ENCODE data around the gene CHST3.
"Not testable (repeated sequence)": the region's sequence is repeated elsewhere in the genome, so short reads cannot be mapped to it uniquely, and the experiment has no call there.

Gene CHST3, protein sequence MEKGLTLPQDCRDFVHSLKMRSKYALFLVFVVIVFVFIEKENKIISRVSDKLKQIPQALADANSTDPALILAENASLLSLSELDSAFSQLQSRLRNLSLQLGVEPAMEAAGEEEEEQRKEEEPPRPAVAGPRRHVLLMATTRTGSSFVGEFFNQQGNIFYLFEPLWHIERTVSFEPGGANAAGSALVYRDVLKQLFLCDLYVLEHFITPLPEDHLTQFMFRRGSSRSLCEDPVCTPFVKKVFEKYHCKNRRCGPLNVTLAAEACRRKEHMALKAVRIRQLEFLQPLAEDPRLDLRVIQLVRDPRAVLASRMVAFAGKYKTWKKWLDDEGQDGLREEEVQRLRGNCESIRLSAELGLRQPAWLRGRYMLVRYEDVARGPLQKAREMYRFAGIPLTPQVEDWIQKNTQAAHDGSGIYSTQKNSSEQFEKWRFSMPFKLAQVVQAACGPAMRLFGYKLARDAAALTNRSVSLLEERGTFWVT

DNA sequence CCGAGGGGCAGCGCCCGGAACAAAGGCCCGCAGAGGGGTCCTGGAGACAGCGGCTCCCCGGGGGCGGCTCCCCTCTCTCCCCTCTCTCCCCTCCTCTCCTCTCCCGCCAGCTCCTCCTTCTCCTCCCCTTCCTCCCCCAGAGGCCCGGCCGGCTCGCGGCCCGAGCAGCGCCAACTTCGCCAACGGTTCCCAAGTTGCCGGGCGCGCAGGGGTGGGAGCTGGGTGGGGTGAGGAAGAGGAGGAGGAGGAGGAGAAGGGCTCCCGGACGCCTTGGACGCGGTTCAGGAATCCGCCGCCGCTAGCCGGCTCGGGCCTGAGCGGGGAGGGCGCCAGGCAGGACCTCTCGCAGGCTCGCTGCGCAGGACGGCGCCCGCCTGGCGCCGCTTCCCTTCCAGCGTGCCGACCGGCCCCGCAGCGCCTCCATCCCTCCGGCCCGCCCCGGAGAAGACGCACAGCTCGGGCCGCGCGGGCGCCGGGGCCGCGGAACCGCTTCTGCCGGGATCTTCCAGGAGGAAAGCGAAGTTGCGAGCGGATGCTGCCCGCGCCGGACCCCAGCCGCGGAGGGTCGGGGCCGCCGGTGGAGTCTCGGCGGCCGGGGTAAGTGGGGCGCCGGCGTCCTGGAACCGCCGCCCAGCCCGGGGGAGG, at the start of gene CHST3:
Gene CHST3 (plus strand): TSS at position 298 of the 645 bp plus-strand sequence. CDS start 41,448 bp downstream, outside the sequence.
- TF ChIP-seq, protein P1, sequence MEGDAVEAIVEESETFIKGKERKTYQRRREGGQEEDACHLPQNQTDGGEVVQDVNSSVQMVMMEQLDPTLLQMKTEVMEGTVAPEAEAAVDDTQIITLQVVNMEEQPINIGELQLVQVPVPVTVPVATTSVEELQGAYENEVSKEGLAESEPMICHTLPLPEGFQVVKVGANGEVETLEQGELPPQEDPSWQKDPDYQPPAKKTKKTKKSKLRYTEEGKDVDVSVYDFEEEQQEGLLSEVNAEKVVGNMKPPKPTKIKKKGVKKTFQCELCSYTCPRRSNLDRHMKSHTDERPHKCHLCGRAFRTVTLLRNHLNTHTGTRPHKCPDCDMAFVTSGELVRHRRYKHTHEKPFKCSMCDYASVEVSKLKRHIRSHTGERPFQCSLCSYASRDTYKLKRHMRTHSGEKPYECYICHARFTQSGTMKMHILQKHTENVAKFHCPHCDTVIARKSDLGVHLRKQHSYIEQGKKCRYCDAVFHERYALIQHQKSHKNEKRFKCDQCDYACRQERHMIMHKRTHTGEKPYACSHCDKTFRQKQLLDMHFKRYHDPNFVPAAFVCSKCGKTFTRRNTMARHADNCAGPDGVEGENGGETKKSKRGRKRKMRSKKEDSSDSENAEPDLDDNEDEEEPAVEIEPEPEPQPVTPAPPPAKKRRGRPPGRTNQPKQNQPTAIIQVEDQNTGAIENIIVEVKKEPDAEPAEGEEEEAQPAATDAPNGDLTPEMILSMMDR (IDR thresholded peaks at IDR 0.05; ENCODE audit: insufficient read depth, low read length, missing control alignments): no peak
- ChIA-PET POLR2A (interaction anchor here (0.7 to 1.5 kb wide), 3 partner anchors 9 to 84 kb away, joined by 3 to 6 read pairs (median 3); no protein-coding TSS in a partner anchor), CTCF (interaction anchor here (1.7 to 3.8 kb wide), 4 partner anchors 8 to 98 kb away, joined by 3 to 28 read pairs (median 16); no protein-coding TSS in a partner anchor)
- H3K4me3 ChIP-seq (ENCODE audit: low read depth, low read length): peak within 1 kb of the TSS; percentile 93
- no peak for DNase-seq (ENCODE audit: low read depth, low spot score)

DNA sequence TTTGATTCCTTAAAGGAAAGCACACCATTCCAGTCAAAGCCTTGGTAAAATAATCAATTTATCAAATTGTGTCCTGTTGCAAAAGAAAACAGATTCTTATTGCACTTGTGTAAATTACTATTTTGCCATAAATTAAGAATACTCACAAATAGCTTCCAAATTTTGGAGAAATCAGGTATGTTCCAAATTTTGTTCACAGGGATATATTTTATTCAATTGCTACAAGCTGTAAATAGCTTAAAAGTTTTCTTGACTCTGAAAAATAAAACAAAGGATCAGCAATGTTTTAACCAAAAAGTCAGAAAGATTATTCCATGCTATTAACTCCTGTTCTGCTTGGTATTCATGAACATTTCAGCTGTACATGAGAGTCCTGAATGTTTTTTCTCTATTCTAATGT, 47.4 kb upstream of the CHST3 start:
- no peak for DNase-seq (ENCODE audit: low read depth, low spot score)
- ChIA-PET POLR2A (no interaction called here), CTCF (interaction anchor here (0.7 to 10.8 kb wide), 10 partner anchors 9 to 132 kb away, joined by 3 to 83 read pairs (median 6); no protein-coding TSS in a partner anchor)
- H3K4me3 ChIP-seq (ENCODE audit: low read depth, low read length): no peak overlapping the region
- TF ChIP-seq, protein P1 (IDR thresholded peaks at IDR 0.05; ENCODE audit: insufficient read depth, low read length, missing control alignments): no peak

DNA sequence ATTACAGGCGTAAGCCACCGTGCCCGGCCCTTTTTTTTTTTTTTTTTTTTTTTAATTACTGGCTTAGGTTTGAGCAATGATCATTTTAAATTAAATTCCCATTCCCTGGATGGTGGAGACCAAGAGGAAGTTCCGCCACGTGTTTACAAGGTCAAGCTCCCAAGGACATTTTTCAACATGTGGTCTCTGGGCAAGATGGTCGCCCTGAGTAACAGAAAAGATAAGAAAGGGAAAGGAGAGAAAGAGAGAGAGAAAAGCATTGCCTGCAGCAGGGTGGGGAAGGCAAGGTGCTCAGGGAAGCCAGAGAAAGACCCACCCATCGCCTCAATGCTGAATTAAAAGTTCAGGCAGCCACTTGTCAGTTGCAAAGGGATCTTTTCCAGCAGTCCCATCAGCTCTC, 45.2 kb upstream of the CHST3 start:
- no peak overlapping the region for H3K4me3 ChIP-seq (ENCODE audit: low read depth, low read length)
- TF ChIP-seq, protein P1 (IDR thresholded peaks at IDR 0.05; ENCODE audit: insufficient read depth, low read length, missing control alignments): no peak
- ChIA-PET POLR2A (no interaction called here), CTCF (interaction anchor here (0.9 to 10.8 kb wide), 4 partner anchors 14 to 207 kb away, joined by 3 to 83 read pairs (median 22); no protein-coding TSS in a partner anchor)
- no peak for DNase-seq (ENCODE audit: low read depth, low spot score)

DNA sequence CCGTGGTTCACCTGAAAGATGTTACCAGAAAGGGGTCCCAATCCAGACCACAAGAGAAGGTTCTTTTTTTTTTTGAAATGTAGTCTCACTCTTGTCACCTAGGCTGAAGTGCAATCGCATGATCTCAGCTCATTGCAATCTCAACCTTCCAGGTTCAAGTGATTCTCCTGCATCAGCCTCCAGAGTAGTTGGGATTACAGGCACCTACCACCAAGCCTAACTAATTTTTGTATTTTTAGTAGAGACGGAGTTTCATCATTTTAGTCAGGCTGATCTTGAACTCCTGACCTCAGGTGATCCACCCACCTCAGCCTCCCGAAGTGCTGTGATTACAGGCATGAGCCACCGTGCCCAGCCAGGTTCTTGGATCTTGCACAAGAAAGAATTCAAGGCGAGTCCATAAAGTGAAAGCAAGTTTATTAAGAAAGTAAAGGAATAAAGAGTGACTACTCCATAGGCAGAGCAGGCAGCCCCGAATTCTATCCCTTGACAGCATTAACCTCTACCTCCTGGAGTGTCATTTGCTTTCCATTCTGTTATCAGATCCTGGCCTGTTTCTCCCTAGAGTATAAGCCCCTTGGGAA, 44.1 kb upstream of the CHST3 start:
- POLR2A ChIA-PET; H3K4me3 ChIP-seq (ENCODE audit: low read depth, low read length); DNase-seq (ENCODE audit: low read depth, low spot score): not testable (repeated sequence)
- CTCF ChIA-PET: interaction anchor here (7.6 to 10.8 kb wide), 2 partner anchors 23 to 129 kb away, joined by 42 to 83 read pairs; no protein-coding TSS in a partner anchor

DNA sequence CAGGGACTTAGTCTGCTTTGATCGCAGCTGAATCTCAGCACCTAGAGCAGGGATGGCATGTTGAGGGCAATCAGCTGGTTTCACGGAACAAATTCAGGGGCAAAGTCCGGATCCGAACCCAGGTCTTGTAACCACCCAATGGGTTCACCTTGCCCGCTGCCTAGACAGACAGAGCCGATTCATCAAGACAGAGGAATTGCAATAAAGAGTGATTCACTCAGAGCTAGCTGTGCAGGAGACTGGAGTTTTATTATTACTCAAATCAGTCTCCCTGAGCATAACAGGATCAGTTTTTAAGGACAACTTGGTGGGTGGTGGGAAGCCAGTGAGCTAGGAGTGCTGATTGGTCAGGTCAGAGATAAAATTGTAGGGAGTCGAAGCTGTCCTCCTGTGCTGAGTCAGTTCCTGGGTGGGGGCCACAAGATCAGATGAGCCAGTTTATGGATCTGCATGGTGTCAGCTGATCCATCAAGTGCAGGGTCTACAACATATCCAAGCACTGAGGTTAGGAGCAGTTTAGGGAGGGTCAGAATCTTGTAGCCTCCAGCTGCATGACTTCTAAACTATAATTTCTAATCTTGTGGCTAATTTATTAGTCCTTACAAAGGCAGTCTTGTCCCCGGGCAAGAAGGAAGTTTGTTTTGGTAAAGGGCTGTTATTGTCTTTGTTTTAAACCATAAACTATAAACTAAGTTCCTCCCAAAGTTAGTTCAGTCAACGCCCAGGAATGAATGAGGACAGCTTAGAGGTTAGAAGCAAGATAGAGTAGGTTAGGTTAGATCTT, 43.5 kb upstream of the CHST3 start:
- ChIA-PET CTCF (interaction anchor here (0.6 to 10.8 kb wide), 2 partner anchors 24 to 300 kb away, joined by 3 to 83 read pairs; no protein-coding TSS in a partner anchor), POLR2A (no interaction called here)
- H3K4me3 ChIP-seq (ENCODE audit: low read depth, low read length): no peak overlapping the region
- TF ChIP-seq, protein P1 (IDR thresholded peaks at IDR 0.05; ENCODE audit: insufficient read depth, low read length, missing control alignments): no peak
- no peak for DNase-seq (ENCODE audit: low read depth, low spot score)
